Left kidney (tissue), 8 donors: ENCODE data around the gene MTO1. TPM values are rescaled to one million over a fixed set of nuclear protein-coding genes. Genes with fewer than 3 reads are reported as not detected.
"Not testable (repeated sequence)": the region's sequence is repeated elsewhere in the genome, so short reads cannot be mapped to it uniquely, and the experiment has no call there.

ENCODE experiments used
- DNase-seq: peaks from one replicate; pipeline ENCODE4 v3.0.0-alpha.2; 2013
- long read RNA-seq, 8 donors: transcript quantifications; one replicate each; lab custom pipeline, GENCODE V29; 2026
- polyA plus RNA-seq: library from polyadenylated mRNA; unstranded; fragments of 120-200 nt; gene quantifications from one replicate; pipeline ENCODE4 v1.2.1, GENCODE V29; 2013; ENCODE audit not compliant: insufficient read length

MTO1 gene, protein sequence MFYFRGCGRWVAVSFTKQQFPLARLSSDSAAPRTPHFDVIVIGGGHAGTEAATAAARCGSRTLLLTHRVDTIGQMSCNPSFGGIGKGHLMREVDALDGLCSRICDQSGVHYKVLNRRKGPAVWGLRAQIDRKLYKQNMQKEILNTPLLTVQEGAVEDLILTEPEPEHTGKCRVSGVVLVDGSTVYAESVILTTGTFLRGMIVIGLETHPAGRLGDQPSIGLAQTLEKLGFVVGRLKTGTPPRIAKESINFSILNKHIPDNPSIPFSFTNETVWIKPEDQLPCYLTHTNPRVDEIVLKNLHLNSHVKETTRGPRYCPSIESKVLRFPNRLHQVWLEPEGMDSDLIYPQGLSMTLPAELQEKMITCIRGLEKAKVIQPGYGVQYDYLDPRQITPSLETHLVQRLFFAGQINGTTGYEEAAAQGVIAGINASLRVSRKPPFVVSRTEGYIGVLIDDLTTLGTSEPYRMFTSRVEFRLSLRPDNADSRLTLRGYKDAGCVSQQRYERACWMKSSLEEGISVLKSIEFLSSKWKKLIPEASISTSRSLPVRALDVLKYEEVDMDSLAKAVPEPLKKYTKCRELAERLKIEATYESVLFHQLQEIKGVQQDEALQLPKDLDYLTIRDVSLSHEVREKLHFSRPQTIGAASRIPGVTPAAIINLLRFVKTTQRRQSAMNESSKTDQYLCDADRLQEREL
- polyA plus RNA-seq, result 38.6 TPM
- long read RNA-seq, donor 1, full-length matches to known transcripts, result 5 of 16,334 reads
- long read RNA-seq, donor 1, partial matches to known transcripts, result 11,058 of 16,334 reads
- long read RNA-seq, donor 1, other reads (novel, unspliced or antisense), result 5,271 of 16,334 reads
- long read RNA-seq, donor 2, full-length matches to known transcripts, result 7 of 16,739 reads
- long read RNA-seq, donor 2, partial matches to known transcripts, result 15,795 of 16,739 reads
- long read RNA-seq, donor 2, other reads (novel, unspliced or antisense), result 937 of 16,739 reads
- long read RNA-seq, donor 3, full-length matches to known transcripts, result 4 of 12,642 reads
- long read RNA-seq, donor 3, partial matches to known transcripts, result 12,122 of 12,642 reads
- long read RNA-seq, donor 3, other reads (novel, unspliced or antisense), result 516 of 12,642 reads
- long read RNA-seq, donor 4, partial matches to known transcripts, result 2,462 of 4,206 reads
- long read RNA-seq, donor 4, other reads (novel, unspliced or antisense), result 1,744 of 4,206 reads
- long read RNA-seq, donor 5, full-length matches to known transcripts, result 6 of 26,621 reads
- long read RNA-seq, donor 5, partial matches to known transcripts, result 25,336 of 26,621 reads
- long read RNA-seq, donor 5, other reads (novel, unspliced or antisense), result 1,279 of 26,621 reads
- long read RNA-seq, donor 6, partial matches to known transcripts, result 16,359 of 17,102 reads
- long read RNA-seq, donor 6, other reads (novel, unspliced or antisense), result 743 of 17,102 reads
- long read RNA-seq, donor 7, full-length matches to known transcripts, result 2 of 25,924 reads
- long read RNA-seq, donor 7, partial matches to known transcripts, result 24,671 of 25,924 reads
- long read RNA-seq, donor 7, other reads (novel, unspliced or antisense), result 1,251 of 25,924 reads
- long read RNA-seq, donor 8, partial matches to known transcripts, result 9,322 of 9,757 reads
- long read RNA-seq, donor 8, other reads (novel, unspliced or antisense), result 434 of 9,757 reads

DNA sequence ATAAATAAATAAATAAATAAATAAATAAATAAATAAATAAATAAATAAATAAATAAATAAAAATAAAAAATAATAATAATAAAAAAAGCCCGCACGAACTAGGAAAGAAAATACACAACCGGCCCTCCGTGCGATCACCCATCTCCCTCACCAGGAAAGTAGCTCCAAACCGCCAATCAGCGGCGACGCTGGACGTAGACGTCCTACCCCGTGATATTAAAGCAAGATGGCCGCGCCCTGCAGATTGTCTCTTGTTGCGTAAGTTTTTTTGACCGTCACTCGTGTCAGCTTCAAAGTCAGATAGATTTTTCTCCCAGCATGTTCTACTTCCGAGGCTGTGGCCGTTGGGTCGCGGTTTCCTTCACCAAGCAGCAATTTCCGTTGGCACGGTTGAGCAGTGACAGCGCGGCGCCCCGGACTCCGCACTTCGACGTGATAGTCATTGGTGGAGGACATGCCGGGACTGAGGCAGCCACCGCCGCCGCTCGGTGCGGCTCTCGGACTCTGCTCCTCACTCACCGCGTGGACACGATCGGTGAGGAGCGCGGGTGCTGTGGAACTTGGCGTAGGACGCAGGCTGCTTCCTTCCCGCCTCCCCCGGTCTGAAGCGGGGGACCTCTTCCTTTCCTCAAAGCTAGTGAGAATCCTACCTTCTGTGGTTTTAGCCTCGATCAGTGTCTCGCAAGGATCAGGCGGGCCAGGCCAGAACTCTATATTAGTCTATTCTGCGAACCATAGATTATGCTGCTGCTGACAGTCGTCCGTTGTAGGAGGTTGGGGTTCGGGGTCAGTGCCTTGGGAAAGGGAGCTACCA, at the start of gene MTO1:
TSS of gene MTO1 (plus strand) at position 201 of the 814 bp plus-strand sequence. CDS start at position 319, 118 bp downstream.
- DNase-seq, result peak; percentile 89

DNA sequence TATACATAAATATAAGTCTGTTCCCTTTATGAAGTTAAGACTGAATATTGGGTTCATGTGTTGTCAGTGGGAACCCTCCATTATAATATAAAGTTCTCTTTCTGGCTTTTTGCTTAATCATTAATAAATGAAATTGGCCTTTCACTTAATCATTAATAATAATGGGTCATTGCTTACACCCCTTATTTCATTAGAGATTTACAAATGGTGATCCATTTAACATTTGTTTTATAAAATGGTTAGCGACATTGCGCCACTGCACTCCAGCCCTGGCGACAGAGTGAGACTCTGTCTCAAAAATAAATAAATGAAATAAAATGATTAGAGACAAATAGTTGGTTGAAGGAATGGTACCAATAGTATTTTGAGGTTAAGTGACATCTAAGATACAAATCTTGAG, 48.4 kb upstream of the MTO1 start:
- no peak for DNase-seq

DNA sequence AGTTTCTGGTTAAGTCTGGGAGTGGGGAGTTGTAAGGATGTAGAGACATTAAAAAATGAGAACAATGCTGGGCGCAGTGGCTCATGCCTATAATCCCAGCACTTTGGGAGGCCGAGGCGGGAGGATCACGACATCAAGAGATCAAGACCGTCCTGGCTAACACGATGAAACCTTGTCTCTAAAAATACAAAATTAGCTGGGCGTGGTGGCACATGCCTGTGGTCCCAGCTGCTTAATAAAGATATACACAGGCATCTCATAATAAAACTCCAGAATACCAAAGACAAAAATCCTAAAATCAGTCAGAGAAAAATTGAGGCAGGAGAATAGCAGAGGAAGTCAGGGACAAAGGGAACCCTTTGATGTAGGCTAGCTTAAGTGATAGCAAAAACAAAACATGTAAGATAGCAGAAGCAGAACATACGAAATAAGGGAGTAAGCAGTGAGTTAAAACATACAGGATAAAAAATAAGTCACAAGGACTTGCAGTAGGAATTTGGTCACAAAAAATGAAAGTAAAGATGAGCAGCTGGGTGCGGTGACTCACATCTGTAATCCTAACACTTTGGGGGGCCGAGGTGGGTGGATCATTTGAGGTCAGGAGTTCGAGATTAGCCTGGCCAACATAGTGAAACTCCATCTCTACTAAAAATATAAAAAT, 43.3 kb upstream of the MTO1 start:
- DNase-seq, result no peak

GRCh38 chr6:73421534-73421933, 40.0 kb upstream of the MTO1 start:
- no peak for DNase-seq

DNA sequence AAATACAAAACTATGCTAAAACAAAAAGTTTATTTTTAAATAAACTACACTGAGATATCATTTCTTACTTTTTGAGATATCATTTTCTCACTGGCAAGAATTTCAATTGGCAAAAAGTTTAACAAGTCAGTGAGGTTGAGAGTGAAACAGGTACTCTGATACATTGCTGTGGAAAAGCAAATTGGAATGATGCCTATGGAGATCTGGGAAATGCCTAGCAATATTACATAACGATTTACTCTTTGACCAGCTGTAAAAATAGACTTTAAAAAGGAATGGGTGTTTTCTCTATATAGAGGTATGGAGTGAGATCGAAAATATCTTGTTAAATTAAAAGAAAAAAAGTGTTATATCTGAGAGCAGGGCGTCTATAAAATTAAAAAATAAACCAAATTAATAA, 26.3 kb upstream of the MTO1 start:
- no peak for DNase-seq

GRCh38 chr6:73443555-73443954, 18.0 kb upstream of the MTO1 start:
- DNase-seq, result no peak

GRCh38 chr6:73451223-73452106, 10.1 kb upstream of the MTO1 start:
- peak; percentile 38 for DNase-seq

DNA sequence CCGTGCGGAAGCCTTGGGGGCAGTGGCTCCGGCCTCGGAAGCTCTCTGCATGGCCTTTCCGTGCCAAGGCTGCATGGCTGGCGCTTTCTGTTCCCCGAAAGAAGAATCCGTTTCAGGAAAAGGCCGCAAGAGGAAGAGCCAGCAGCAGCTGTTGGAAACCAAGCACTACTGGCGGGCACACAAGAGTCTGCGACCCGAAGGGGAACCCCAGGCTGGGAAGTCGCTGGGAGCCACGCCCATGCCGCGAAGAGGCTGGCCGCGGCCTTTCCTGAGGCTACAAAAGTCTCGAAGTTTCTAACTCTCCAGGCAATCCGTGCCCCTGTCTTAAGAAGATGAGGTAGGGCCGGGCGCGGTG, 9.5 kb upstream of the MTO1 start, which contains the start of gene CGAS:
TSS of gene CGAS (minus strand) at position 191 of the 355 bp plus-strand sequence. CDS start at position 75, 116 bp downstream.
- DNase-seq, result peak; percentile 37

- DNase-seq, result no peak
Measured at GRCh38 chr6:73455865-73456629, 5.5 kb upstream of the MTO1 start.

DNA sequence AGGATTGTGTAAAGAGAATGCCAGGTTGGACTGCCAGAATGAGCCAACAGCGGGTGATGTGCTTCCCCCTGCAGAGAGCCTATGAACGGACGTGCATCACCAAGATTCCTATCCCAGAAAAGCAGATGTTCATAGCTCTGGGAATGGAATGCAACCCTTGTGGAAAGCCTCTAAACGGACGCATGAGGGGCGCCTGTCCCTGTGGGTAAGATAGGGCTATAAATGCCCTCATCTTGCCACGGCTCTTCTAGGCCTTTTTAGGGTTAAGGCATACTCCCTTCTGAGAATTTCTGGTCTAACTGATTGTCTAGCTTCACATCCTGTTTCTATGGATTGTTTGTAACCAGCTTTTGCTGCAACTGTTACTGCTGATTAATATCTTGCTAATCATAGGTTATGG, 2.1 kb upstream of the MTO1 start:
- DNase-seq, result not testable (repeated sequence)

GRCh38 chr6:73460056-73460455, 1.5 kb upstream of the MTO1 start:
- no peak for DNase-seq

DNA sequence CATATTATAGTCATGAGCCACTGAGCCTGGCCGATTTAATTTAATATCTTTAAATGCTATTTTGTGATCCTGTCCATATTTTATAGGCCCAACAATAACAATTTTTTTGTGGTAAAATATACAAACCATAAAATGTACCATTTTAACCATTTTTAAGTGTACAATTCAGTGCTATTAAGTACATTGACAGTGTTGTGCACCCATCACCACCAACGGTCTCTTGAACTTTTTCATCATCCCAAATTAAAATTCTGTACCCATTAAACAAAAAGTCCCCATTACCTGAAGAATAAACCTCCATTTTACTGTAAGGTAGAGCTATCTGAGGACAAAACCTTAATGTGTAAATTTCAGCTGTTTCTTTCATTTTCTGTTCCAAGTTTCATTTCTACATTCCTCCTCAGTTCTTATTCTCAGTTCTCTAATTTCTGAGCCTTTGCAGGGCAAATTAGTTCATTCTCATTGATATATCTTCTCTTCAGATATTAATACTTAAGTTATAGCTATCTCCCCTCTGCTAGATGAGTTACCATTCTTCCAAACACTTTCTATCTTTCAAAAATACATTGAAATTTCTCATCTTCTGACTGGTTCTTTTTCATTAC, 10.3 kb downstream of the MTO1 start:
- DNase-seq, result no peak

- DNase-seq, result no peak
Measured at GRCh38 chr6:73476723-73477122, 15.2 kb downstream of the MTO1 start.

DNA sequence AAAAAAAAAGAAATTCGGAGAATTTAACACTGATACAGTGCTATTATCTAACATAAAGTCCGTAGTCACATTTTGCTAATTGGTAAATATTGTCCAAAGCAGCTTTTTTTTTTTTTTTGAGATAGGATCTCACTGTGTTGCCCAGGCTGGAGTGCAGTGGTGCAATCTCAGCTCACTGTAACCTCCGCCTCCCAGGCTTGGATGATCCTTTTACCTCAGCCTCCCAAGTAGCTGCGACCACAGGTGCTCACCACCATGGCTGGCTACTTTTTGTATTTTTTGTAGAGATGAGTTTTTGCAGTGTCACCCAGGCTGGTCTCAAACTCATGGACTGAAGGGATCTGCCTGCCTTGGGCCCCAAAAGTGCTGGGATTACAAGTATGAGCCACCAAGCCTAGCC, 15.9 kb downstream of the MTO1 start:
- DNase-seq, result no peak

- DNase-seq, result no peak
Measured at GRCh38 chr6:73481969-73482368, 20.4 kb downstream of the MTO1 start.

- no peak for DNase-seq
Measured at GRCh38 chr6:73484438-73484837, 22.9 kb downstream of the MTO1 start.

DNA sequence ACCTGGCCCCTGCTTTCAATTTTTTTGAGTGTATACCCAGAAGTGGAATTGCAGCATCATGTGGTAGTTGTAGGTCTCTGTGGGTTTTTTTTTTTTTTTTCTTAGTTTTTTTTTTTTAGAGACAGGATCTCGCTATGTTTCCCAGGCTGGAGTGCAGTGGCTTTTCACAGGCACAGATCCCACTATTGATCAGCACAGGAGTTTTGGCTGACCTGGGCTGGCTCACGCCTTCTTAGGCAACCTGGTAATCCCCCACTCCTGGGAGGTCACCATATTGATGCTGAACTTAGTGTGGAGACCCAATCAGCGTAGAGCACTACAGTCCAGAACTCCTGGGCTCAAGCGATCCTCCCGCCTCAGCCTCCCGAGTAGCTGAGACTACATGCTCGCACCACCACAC, 25.9 kb downstream of the MTO1 start:
- DNase-seq, result no peak

DNA sequence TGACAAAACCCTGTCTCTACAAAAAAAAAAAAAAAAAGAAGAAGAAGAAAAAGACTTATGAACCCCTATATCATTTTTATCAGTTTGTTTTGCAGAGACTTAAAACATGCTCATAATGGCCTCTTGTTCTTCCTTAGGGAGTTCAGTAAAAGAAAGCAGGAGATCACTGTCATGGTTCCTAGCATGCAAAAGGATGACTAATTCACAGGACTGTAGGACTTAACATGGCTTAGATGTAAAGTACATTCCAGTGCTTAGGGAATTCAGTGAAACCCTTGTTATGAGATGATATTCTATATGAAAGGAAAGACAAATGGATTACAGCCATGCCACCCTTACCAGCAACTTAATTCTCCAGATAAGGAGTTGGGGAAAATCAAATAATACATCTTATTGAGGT, 29.8 kb downstream of the MTO1 start:
- no peak for DNase-seq
